ENCODE results near the gene HPCA. TPM values are rescaled to one million over a fixed set of nuclear protein-coding genes. Genes with fewer than 3 reads are reported as not detected.

Gene HPCA
- total RNA-seq, 1 donor from 2014 or later, result not detected

GRCh38 chr1:32895325-32896215, 9.3 kb downstream of the HPCA start:
- Histone ChIP-seq H3K9me3 (replicated peaks) (no peaks in the 10 kb centered on the region), H3K4me1 (peaks cover 19% of the 10 kb centered on the region), H3K27ac (replicated peaks) (no peak overlapping the region), H3K36me3 (no peaks in the 10 kb centered on the region), H3K27me3 (ENCODE audit: low read depth) (peaks cover 56% of the 10 kb centered on the region), H3K4me3 (no peak overlapping the region)
- no peak for TF ChIP-seq CTCF (IDR thresholded peaks at IDR 0.05; ENCODE audit: borderline replicate concordance)
- DNase-seq, result no peak
- intact Hi-C loops (cut with micrococcal nuclease), result no loop called here

- H3K36me3 ChIP-seq, result no peaks in the 10 kb centered on the region
- peaks cover 25% of the 10 kb centered on the region for H3K4me1 ChIP-seq
- peaks cover 54% of the 10 kb centered on the region for H3K27me3 ChIP-seq (ENCODE audit: low read depth)
- H3K4me3 ChIP-seq, result no peak overlapping the region
- H3K27ac ChIP-seq (replicated peaks), result no peak overlapping the region
- H3K9me3 ChIP-seq (replicated peaks), result no peaks in the 10 kb centered on the region
- no peak for TF ChIP-seq CTCF (IDR thresholded peaks at IDR 0.05; ENCODE audit: borderline replicate concordance)
- intact Hi-C loops (cut with micrococcal nuclease), result no loop called here
- no peak for DNase-seq
Observed at GRCh38 chr1:32896451-32896850, 10.2 kb downstream of the HPCA start.

GRCh38 chr1:32897082-32898049, 11.1 kb downstream of the HPCA start:
- no peaks in the 10 kb centered on the region for H3K9me3 ChIP-seq (replicated peaks)
- intact Hi-C loops (cut with micrococcal nuclease), result no loop called here
- no peak overlapping the region for H3K4me3 ChIP-seq
- no peak overlapping the region for H3K27ac ChIP-seq (replicated peaks)
- peaks cover 54% of the 10 kb centered on the region for H3K27me3 ChIP-seq (ENCODE audit: low read depth)
- TF ChIP-seq CTCF (IDR thresholded peaks at IDR 0.05; ENCODE audit: borderline replicate concordance), result no peak
- H3K36me3 ChIP-seq, result no peaks in the 10 kb centered on the region
- peaks cover 29% of the 10 kb centered on the region for H3K4me1 ChIP-seq
- DNase-seq, result no peak

- Histone ChIP-seq H3K27me3 (ENCODE audit: low read depth) (peaks cover 51% of the 10 kb centered on the region), H3K4me1 (peaks cover 22% of the 10 kb centered on the region), H3K9me3 (replicated peaks) (no peaks in the 10 kb centered on the region), H3K27ac (replicated peaks) (no peak overlapping the region), H3K36me3 (no peaks in the 10 kb centered on the region), H3K4me3 (no peak overlapping the region)
- intact Hi-C loops (cut with micrococcal nuclease), result no loop called here
- no peak for DNase-seq
- no peak for TF ChIP-seq CTCF (IDR thresholded peaks at IDR 0.05; ENCODE audit: borderline replicate concordance)
Observed at GRCh38 chr1:32898056-32898455, 11.8 kb downstream of the HPCA start.

- intact Hi-C loops (cut with micrococcal nuclease), result no loop called here
- Histone ChIP-seq H3K27me3 (ENCODE audit: low read depth) (peaks cover 42% of the 10 kb centered on the region), H3K4me3 (no peak overlapping the region), H3K36me3 (no peaks in the 10 kb centered on the region), H3K4me1 (peaks cover 13% of the 10 kb centered on the region), H3K9me3 (replicated peaks) (no peaks in the 10 kb centered on the region), H3K27ac (replicated peaks) (no peak overlapping the region)
- TF ChIP-seq CTCF (IDR thresholded peaks at IDR 0.05; ENCODE audit: borderline replicate concordance), result no peak
- DNase-seq, result no peak
Observed at GRCh38 chr1:32898958-32899357, 12.7 kb downstream of the HPCA start.
